Hematopoietic multipotent progenitor cell treated with erythropoietin and hydrocortisone succinate and interleukin-3 and kit ligand, for 6 days (in vitro differentiated cells): ENCODE data around the gene AFG3L2.
"Not testable (repeated sequence)": the region's sequence is repeated elsewhere in the genome, so short reads cannot be mapped to it uniquely, and the experiment has no call there.

ENCODE experiments used
- DNase-seq: peaks from one replicate; pipeline ENCODE4 v3.0.0-alpha.2; 2015

AFG3L2 gene

GRCh38 chr18:12394428-12394827 is 17.4 kb upstream of the AFG3L2 start:
- peak; percentile 68 for DNase-seq

GRCh38 chr18:12393998-12394397 is 17.0 kb upstream of the AFG3L2 start:
- no peak for DNase-seq

- no peak for DNase-seq
Observed at GRCh38 chr18:12393510-12393909, 16.5 kb upstream of the AFG3L2 start.

DNA sequence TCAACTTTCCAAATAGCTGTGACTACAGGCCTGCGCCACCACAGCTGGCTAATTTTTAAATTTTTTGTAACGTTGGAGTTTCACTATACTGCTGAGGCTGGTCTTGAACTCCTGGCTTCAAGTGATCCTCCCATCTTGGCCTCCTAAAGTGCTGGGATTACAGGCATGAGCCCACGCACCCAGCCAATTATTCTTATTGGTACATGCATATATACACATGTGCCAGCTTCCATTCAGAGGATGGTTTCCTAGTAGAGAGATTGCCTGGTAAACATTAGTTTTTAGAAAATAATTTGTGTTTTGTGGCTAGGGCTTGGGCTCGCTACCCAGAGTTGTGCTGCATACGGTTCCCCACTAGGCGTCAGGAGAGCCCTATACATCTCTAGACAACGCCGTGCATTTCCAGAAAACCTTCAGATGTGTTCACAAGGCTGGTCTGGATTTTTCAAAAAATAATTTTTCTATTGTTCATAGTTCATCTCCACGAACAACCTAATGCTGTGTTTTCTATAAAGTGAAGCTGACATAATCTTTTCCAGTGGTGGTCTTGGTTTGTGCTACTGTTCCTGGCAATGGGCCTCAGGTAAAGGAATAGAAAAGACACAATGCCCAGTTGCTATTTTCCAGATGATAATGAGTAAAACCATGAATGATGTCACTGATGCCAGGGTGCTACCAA is 14.6 kb upstream of the AFG3L2 start:
- peak; percentile 89 for DNase-seq

- DNase-seq = no peak
Observed at GRCh38 chr18:12388442-12388841, 11.4 kb upstream of the AFG3L2 start.

DNA sequence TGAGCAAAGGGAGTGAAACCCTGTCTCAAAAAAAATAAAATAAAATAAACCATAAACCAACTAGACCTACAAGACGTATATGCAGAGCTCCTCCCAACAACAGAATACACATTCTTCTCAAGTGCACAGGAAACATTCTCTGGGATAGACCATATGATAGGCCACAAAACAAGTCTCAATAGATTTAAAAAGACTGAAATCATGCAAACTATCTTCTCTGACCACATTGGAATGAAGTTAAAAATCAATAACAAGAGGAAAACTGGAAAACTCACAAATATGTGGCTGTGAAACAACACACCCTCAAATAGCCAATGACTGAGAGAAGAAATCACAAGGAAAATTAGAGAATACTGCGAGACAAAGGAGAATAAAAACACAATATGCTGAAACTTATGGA is 7.2 kb upstream of the AFG3L2 start:
- DNase-seq = no peak

DNA sequence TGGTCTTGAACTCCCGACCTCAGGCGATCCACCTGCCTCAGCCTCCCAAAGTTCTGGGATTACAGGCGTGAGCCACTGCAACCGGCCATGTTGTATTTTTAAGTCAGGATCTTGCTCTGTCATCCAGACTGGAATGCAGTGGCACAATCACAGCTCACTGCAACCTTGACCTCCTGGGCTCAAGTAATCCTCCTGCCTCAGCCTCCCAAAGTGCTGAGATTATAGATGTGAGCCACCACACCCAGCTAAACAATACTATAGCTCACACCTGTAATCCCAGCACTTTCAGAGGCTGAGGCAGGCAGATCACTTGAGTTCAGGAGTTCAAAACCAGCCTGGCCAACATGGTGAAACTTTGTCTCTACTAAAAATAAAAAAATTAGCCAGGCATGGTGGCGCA is 6.7 kb upstream of the AFG3L2 start:
- not testable (repeated sequence) for DNase-seq

GRCh38 chr18:12382221-12382814 is 5.3 kb upstream of the AFG3L2 start:
- DNase-seq = not testable (repeated sequence)

- not testable (repeated sequence) for DNase-seq
Observed at GRCh38 chr18:12378198-12378558, 1.2 kb upstream of the AFG3L2 start.

GRCh38 chr18:12377556-12378197 is 650 bp upstream of the AFG3L2 start:
- no peak for DNase-seq

- peak; percentile 49 for DNase-seq
Observed at GRCh38 chr18:12376034-12376753, 833 bp downstream of the AFG3L2 start.

DNA sequence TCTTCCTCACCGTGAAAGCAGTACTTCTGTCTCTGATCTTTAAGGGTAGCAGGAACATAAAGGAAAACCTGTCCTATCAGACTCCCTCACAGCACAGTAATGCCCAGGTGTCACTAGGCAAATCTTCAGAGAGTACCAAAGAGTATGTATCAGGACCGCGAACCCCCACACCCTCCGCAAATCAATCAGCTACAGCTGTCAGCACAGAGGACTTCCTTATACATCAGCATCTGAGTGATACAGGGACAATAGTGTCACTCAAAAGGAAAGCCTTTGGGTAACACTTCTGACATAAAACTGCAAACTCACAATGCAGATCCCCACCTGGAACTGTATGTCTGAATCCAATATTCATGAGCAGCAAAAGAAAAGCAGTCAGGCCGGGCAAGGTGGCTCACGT is 2.6 kb downstream of the AFG3L2 start:
- DNase-seq = no peak

DNA sequence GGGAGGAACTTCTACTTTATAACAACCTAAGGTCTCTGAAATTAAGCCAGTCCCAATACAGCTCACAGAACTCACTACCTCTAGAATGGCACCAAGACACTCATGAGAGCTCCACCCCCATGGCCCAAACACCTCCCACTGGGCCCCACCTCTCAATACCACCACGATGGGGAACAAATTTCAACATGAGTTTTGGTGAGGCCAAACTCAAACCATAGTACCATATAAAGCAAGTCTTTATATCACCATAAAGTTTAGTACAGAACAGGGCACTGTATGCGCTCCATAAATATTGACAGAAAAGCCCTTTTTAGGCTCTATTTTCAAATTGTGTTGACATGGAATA is 3.3 kb downstream of the AFG3L2 start:
- peak; percentile 38 for DNase-seq

GRCh38 chr18:12373116-12373770 is 3.8 kb downstream of the AFG3L2 start:
- DNase-seq = peak; percentile 92

GRCh38 chr18:12372406-12372805 is 4.6 kb downstream of the AFG3L2 start:
- DNase-seq = peak; percentile 35

DNA sequence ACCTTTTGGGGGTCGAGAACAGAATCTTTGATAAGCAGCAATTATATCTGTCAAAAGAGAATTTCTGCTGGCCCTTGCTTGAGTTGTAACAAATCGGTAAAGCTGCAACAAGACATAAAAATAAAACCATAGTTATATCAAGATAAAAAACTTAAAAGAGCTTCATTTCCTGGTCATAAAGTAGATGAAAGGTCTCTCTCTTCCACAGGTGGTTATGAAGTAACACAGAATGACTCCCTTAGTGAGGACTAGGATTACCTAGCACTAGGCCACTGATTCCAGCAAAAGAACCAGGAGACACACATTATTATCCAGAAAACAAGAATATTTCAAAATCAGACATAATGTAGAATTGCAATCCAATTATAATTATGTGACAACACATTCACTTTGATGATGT is 5.4 kb downstream of the AFG3L2 start:
- no peak for DNase-seq

DNA sequence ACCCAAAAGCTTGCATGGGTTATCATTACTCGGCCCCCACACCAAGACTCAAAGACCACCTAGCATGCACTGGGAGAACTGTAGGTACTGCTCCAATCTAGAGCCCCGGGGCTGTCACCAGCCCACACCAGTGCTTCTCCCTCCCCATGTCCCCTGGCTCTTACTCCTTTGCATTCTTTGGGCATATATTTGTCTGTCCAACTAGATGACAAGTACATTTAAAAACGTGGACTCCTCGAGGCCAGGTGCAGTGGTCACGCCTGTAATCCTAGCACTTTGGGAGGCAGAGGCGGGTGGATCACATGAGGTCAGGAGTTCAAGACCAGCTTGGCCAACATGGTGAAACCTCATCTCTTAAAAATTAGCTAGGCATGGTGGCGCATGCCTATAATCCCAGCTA is 7.8 kb downstream of the AFG3L2 start:
- DNase-seq = no peak

DNA sequence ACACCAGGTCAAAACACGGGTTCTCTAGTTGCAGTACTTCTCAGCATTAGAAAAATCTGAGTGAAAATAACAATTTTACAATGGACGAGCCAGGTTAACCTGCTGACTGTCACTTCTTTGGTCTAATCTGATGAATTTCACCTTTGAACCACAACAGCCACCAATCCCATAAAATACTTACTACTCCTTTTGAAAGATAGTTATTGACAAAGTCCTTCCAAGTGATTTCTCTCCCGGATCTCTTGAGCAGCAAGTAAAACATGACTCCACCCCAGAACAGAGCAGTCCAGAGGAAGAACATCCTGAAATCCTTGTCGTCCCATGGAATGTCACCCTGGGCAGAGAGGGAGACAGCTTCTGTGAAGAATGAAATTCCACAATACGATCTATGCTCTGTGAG is 10.2 kb downstream of the AFG3L2 start:
- no peak for DNase-seq

- DNase-seq = no peak
Observed at GRCh38 chr18:12366379-12366778, 10.6 kb downstream of the AFG3L2 start.

- DNase-seq = no peak
Observed at GRCh38 chr18:12362473-12363174, 14.4 kb downstream of the AFG3L2 start.

DNA sequence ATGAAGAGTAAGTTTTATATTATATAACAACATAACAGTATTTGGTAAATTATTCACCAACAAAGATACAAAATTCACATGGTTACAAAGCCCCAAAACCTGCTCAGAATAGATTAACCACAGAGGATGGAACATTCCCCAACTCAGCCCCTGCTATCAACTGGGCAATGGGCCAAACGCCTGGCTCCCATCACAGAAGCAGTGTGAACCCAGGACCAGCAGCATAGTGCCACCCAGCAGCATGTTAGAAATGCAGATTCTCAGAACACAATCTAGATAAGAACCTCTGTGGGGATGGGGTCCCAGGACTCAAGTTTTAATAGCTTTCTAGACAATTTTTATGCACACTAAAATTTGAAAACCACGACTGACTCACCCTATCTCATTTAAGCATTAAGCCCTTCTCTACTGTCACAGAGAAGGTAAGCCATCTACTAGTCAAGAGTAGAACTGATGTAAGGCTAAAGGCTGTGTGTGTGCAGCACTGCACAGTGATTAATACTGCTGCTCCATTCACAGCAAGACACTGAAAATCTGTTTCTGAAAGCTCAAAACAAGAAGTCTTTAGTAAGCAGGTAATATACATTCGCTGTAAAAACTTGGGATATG is 15.2 kb downstream of the AFG3L2 start:
- peak; percentile 95 for DNase-seq

- DNase-seq = peak; percentile 94
Observed at GRCh38 chr18:12359515-12359927, 17.5 kb downstream of the AFG3L2 start.
